ENCODE measurements around the gene SNURF. TPM values are rescaled to one million over a fixed set of nuclear protein-coding genes. Genes with fewer than 3 reads are reported as not detected.
A peak's percentile ranks its signal among the peaks of the same experiment; 100 is the strongest.
"Not testable (repeated sequence)": the region's sequence is repeated elsewhere in the genome, so short reads cannot be mapped to it uniquely, and the experiment has no call there.

Gene SNURF
- total RNA-seq, 1 donor from 2014 or later: not detected

DNA sequence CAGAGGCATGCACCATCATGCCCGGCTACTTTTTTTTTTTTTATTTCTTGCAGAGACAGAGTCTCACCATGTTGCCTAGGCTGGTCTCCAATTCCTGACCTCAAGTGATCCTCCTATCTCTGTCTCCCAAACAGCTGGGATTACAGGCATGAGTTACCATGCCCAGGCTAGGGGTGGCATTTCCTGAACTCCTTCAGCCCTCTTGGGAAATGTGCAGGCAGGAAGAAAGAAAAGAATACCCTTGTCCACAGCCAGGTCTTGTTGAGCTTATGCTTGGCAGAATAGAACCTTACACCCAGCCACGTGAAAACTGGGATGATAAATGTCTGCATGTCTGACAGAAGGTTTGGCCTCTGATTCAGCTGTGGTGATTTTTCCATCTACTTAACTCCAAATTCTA, 30.2 kb upstream of the SNURF start:
- DNase-seq (ENCODE audit: low spot score in 2 of 2): no peak
- Histone ChIP-seq H3K27ac (peak overlapping the region; percentile 23 to 34), H3K27me3 (no peaks in the 10 kb centered on the region), H3K4me1 (no peaks in the 10 kb centered on the region), H3K9me3 (no peaks in the 10 kb centered on the region), H3K4me3 (no peak overlapping the region), H3K36me3 (no peaks in the 10 kb centered on the region)
- intact Hi-C loops (cut with DNase I): no loop called here
- TF ChIP-seq, protein P1, sequence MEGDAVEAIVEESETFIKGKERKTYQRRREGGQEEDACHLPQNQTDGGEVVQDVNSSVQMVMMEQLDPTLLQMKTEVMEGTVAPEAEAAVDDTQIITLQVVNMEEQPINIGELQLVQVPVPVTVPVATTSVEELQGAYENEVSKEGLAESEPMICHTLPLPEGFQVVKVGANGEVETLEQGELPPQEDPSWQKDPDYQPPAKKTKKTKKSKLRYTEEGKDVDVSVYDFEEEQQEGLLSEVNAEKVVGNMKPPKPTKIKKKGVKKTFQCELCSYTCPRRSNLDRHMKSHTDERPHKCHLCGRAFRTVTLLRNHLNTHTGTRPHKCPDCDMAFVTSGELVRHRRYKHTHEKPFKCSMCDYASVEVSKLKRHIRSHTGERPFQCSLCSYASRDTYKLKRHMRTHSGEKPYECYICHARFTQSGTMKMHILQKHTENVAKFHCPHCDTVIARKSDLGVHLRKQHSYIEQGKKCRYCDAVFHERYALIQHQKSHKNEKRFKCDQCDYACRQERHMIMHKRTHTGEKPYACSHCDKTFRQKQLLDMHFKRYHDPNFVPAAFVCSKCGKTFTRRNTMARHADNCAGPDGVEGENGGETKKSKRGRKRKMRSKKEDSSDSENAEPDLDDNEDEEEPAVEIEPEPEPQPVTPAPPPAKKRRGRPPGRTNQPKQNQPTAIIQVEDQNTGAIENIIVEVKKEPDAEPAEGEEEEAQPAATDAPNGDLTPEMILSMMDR (IDR thresholded peaks at IDR 0.05): no peak

DNA sequence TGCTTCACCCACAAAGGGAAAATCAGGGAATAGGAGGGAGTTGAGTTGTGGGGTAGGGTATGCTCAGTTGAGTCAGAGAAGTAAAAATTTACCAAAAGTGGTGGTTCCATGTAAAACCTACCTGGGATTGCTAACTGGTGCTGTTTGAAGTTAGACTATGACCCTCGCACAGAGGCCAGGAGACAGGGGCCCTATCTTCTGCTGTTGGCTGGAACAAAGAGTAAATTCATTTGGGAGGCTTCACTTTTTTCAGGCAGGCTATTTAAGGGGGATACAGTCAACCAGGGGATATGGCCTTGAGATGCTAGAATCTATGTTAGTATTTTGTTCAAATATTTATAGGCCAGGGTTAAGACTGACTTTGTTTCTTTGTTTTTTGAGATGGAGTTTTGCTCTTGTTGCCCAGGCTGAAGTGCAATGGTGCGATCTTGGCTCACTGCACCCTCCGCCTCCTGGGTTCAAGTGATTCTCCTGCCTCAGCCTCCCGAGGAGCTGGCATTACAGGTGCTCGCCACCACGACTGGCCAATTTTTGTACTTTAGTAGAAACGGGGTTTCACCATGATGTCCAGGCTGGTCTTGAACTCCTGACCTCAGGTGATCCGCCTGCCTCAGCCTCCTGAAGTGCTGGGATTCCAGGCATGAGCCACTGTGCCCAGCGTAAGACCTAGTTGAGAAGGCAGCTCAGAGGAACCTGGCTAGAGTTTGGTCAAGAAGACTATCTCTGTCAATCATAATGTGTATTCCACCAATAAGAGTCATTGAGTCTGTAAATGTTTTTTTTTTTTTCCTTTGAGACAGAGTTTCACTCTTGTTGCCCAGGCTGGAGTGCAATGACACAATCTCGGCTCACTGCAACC, 22.7 kb upstream of the SNURF start:
- H3K4me3 ChIP-seq; H3K9me3 ChIP-seq; H3K36me3 ChIP-seq; DNase-seq (ENCODE audit: low spot score in 2 of 2); intact Hi-C loops (cut with DNase I); H3K4me1 ChIP-seq; H3K27me3 ChIP-seq; H3K27ac ChIP-seq: not testable (repeated sequence)

DNA sequence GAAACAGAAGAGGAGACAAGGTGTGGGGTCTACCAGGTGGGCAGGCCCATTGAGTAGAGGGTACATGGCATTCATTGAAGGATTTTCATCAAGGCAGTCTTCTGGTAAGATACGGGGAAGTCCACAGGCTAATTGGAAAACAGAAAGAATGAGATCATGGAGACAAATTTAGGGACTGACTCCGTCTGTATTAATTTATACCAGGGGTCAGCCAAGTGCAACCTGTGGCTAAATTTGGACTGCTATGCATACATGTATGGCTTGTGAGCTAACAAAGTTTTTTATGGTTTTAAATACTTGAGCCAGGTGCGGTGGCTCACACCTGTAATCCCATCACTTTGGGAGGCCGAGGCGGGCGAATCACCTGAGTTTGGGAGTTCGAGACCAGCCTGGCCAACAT, 21.1 kb upstream of the SNURF start:
- no peaks in the 10 kb centered on the region for H3K4me1 ChIP-seq
- H3K9me3 ChIP-seq: no peaks in the 10 kb centered on the region
- H3K27me3 ChIP-seq: no peaks in the 10 kb centered on the region
- TF ChIP-seq, protein P1 (IDR thresholded peaks at IDR 0.05): no peak
- H3K36me3 ChIP-seq: no peaks in the 10 kb centered on the region
- no peak overlapping the region for H3K4me3 ChIP-seq
- DNase-seq (ENCODE audit: low spot score in 2 of 2): no peak
- intact Hi-C loops (cut with DNase I): no loop called here
- peak overlapping the region in 1 of 2 donors; percentile 41 for H3K27ac ChIP-seq

DNA sequence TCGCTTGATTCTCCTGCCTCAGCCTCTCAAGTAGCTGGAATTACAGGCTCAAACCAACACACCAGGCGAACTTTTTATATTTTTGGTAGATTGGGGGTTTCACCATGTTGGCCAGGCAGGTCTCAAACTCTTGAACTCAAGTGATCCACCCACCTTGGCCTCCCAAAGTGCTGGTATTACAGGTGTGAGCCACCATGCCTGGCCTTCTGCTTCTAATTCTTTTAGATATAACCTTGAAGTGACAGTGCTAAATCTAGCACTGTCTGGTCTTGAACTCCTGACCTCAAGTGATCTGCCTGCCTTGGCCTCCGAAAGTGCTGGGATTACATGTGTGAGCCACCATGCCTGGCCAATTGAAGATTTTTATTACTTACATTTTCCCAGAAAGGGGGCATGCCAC, 16.6 kb upstream of the SNURF start:
- H3K9me3 ChIP-seq; H3K4me3 ChIP-seq; H3K4me1 ChIP-seq; H3K27me3 ChIP-seq; H3K27ac ChIP-seq; intact Hi-C loops (cut with DNase I); H3K36me3 ChIP-seq; DNase-seq (ENCODE audit: low spot score in 2 of 2): not testable (repeated sequence)

DNA sequence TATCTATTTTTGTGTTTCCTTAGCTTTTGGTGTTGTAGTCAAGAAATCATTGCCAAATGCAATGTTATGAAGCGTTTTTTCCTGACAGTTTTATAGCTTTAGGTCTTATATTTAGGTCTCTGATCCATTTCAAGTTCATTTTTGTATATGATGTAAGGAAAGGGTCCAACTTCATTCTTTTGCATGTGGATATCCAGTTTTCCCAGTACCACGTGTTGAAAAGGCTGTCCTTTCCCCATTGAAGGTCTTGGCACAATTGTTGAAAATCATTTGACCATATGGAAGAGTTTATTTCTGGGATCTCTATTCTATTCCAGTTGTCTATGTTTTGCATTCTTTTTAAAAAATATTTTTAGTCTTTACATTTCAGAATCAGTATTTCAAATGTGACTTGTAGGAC, 14.6 kb upstream of the SNURF start:
- H3K36me3 ChIP-seq: no peaks in the 10 kb centered on the region
- peaks cover 0 to under 1% of the 10 kb centered on the region in 2 donors for H3K4me1 ChIP-seq
- DNase-seq (ENCODE audit: low spot score in 2 of 2): no peak
- no peaks in the 10 kb centered on the region for H3K27me3 ChIP-seq
- TF ChIP-seq, protein P1 (IDR thresholded peaks at IDR 0.05): no peak
- H3K27ac ChIP-seq: no peak overlapping the region
- intact Hi-C loops (cut with DNase I): no loop called here
- H3K4me3 ChIP-seq: no peak overlapping the region
- no peaks in the 10 kb centered on the region for H3K9me3 ChIP-seq

DNA sequence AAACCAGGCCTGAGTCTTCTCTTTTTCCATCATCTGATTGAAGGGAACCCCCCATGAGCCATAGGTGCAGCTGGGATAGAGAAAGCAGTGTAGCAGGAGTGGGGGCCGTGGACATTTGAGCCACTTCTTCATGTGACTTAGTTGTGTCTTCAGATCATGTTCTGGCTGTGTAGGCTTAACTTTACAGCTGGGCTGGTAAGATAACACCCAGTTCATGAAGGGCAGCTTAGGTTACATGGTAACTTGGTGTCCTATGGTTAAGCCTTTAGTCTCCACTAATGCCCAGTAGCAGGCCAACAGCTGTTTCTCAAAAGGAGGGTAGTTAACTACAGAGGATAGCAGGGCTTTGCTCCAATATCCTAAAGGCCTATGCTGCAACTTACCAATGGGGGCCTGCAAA, 11.4 kb upstream of the SNURF start:
- peaks cover 0 to 6% of the 10 kb centered on the region in 2 donors for H3K4me1 ChIP-seq
- H3K4me3 ChIP-seq: no peak overlapping the region
- no peak for DNase-seq (ENCODE audit: low spot score in 2 of 2)
- no peak overlapping the region for H3K27ac ChIP-seq
- intact Hi-C loops (cut with DNase I): no loop called here
- no peaks in the 10 kb centered on the region for H3K36me3 ChIP-seq
- no peaks in the 10 kb centered on the region for H3K9me3 ChIP-seq
- H3K27me3 ChIP-seq: no peaks in the 10 kb centered on the region
- TF ChIP-seq, protein P1 (IDR thresholded peaks at IDR 0.05): no peak
